Measurements from ENCODE around the gene TSSK2.

TSSK2 gene

DNA sequence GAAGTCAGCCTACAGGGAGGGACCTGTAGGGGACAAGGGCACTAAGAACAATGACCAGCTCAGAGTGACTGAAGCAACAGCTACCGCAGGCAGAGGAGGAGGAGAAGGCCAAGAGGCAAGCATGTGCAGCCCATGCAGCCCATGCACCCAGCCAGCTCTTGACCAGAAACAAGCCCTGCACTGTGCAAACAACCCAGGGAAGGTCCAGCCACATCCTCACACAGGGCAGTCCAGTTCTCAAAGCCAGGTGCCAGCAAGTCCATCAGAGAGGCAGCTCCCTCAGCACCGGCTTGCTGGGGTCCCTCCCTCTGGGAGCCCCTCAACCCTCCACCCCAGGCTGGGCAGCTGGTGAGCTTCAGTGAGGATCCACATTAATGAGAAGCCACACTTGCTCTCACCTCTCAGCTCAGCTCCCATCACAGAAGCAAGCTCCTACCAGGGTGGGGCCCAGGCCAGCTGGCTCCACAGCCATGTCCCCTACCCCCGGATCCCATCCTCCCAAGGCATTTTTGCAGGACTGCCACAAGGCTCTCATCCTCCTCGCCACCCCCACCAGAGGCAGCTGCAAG lies 16.0 kb upstream of the TSSK2 start:
- no peak for TF ChIP-seq TAF1 (IDR thresholded peaks at IDR 0.05; ENCODE audit: borderline replicate concordance, insufficient read depth, low read length)
- no peak for TF ChIP-seq SIN3A (IDR thresholded peaks at IDR 0.05; ENCODE audit: borderline replicate concordance, insufficient read depth, low read length)
- TF ChIP-seq, protein P1, sequence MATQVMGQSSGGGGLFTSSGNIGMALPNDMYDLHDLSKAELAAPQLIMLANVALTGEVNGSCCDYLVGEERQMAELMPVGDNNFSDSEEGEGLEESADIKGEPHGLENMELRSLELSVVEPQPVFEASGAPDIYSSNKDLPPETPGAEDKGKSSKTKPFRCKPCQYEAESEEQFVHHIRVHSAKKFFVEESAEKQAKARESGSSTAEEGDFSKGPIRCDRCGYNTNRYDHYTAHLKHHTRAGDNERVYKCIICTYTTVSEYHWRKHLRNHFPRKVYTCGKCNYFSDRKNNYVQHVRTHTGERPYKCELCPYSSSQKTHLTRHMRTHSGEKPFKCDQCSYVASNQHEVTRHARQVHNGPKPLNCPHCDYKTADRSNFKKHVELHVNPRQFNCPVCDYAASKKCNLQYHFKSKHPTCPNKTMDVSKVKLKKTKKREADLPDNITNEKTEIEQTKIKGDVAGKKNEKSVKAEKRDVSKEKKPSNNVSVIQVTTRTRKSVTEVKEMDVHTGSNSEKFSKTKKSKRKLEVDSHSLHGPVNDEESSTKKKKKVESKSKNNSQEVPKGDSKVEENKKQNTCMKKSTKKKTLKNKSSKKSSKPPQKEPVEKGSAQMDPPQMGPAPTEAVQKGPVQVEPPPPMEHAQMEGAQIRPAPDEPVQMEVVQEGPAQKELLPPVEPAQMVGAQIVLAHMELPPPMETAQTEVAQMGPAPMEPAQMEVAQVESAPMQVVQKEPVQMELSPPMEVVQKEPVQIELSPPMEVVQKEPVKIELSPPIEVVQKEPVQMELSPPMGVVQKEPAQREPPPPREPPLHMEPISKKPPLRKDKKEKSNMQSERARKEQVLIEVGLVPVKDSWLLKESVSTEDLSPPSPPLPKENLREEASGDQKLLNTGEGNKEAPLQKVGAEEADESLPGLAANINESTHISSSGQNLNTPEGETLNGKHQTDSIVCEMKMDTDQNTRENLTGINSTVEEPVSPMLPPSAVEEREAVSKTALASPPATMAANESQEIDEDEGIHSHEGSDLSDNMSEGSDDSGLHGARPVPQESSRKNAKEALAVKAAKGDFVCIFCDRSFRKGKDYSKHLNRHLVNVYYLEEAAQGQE (IDR thresholded peaks at IDR 0.05; ENCODE audit: insufficient read depth in 1 of 2, low read depth in 2 of 2, low read length in 2 of 2): no peak
- TF ChIP-seq POLR2AphosphoS5 (IDR thresholded peaks at IDR 0.05; ENCODE audit: low read depth, low read length): no peak
- TF ChIP-seq FOXP2 (optimal IDR thresholded peaks at IDR 0.05; ENCODE audit: borderline replicate concordance, extremely low read depth, extremely low read length, insufficient read depth): no peak

DNA sequence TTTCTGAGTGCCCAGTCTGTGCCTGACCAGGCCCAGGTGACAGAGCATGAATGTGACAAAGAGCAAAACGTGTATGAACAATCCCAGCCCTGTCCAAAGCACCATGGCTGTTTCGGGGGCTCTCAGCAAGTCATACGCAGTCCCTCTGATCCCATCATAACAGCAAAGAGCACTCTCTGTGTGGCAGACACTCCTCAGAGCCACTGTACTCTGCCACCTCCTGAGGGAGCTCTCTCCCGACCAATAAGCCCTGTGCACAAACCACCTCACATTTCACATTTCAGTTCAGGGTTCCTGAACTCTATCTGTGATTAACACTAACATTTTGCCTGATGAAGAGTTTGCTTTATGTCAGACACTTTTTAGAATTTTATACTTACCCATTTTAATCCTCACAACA lies 15.5 kb upstream of the TSSK2 start:
- TF ChIP-seq FOXP2 (optimal IDR thresholded peaks at IDR 0.05; ENCODE audit: borderline replicate concordance, extremely low read depth, extremely low read length, insufficient read depth) (no peak), POLR2AphosphoS5 (IDR thresholded peaks at IDR 0.05; ENCODE audit: low read depth, low read length) (no peak), SIN3A (IDR thresholded peaks at IDR 0.05; ENCODE audit: borderline replicate concordance, insufficient read depth, low read length) (no peak), TAF1 (IDR thresholded peaks at IDR 0.05; ENCODE audit: borderline replicate concordance, insufficient read depth, low read length) (no peak)
- TF ChIP-seq, protein P1 (IDR thresholded peaks at IDR 0.05; ENCODE audit: insufficient read depth in 1 of 2, low read depth in 2 of 2, low read length in 2 of 2): no peak

DNA sequence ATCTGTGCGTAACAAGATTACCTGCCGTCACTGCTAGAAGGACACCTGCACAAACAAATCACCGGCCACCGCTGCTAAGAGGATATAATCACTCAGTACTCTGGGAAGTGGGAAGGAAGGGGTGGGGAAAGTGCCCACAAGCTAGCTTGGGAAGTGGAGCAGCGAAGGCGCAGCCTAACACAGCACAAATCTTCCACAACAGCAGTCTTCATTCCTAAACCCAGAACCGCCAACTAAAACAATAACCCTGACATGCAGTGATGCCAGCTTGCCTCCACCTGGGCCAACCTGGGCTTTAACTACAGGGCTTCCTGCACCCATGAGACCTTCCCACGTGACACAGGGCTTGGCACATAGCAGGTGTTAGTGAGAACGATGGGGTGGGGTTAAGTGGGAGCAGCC lies 14.0 kb upstream of the TSSK2 start:
- no peak for TF ChIP-seq POLR2AphosphoS5 (IDR thresholded peaks at IDR 0.05; ENCODE audit: low read depth, low read length)
- TF ChIP-seq, protein P1 (IDR thresholded peaks at IDR 0.05; ENCODE audit: insufficient read depth in 1 of 2, low read depth in 2 of 2, low read length in 2 of 2): no peak
- no peak for TF ChIP-seq SIN3A (IDR thresholded peaks at IDR 0.05; ENCODE audit: borderline replicate concordance, insufficient read depth, low read length)
- TF ChIP-seq FOXP2 (optimal IDR thresholded peaks at IDR 0.05; ENCODE audit: borderline replicate concordance, extremely low read depth, extremely low read length, insufficient read depth): no peak
- no peak for TF ChIP-seq TAF1 (IDR thresholded peaks at IDR 0.05; ENCODE audit: borderline replicate concordance, insufficient read depth, low read length)

DNA sequence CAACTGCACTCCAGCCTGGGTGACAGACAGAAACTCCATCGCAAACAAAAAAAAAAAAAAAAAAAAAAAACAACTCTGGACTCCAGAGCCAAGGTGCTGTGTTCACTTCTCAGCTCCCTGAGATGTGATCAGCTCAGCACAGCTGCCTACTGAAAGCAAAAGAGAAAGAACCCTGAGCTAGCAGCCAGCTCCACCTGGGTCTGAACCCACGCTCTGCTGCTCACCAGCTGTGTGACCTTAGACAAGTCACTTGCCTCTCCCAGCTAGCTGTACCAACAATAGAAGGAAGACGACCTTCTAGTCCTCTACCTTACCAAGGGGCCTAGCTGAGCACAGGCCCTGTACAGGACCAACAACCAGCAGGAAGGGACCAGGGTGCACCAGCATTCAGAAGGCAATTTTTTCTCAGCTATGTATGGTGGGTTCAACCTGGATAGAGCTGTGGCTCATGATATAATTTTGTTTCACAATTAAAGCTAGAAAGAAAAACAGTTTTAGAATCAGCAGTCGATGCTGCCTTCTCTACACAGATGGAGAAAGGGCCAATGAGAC lies 12.7 kb upstream of the TSSK2 start:
- TF ChIP-seq POLR2AphosphoS5 (IDR thresholded peaks at IDR 0.05; ENCODE audit: low read depth, low read length): no peak
- no peak for TF ChIP-seq TAF1 (IDR thresholded peaks at IDR 0.05; ENCODE audit: borderline replicate concordance, insufficient read depth, low read length)

DNA sequence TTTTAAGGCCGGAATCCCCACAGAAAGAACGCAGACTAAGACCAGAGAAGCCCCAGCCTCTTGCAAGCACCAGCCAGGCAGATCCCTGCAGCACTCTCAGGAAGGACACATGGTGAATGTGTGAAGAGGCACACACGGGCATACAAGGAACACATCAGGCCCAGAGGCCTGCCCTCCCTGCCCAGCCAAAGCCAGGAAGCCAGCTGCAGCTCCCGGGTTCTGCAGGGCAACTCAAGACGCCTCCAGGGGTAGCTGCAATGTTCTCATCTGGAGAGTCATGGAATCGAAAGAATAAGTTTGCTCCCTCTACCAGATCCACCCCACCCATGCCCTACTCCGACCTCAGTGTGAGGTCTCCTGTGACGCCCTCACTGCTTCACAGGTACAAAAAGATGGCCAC lies 11.2 kb upstream of the TSSK2 start:
- TF ChIP-seq SIN3A (IDR thresholded peaks at IDR 0.05; ENCODE audit: borderline replicate concordance, insufficient read depth, low read length) (no peak), TAF1 (IDR thresholded peaks at IDR 0.05; ENCODE audit: borderline replicate concordance, insufficient read depth, low read length) (no peak), POLR2AphosphoS5 (IDR thresholded peaks at IDR 0.05; ENCODE audit: low read depth, low read length) (no peak), FOXP2 (optimal IDR thresholded peaks at IDR 0.05; ENCODE audit: borderline replicate concordance, extremely low read depth, extremely low read length, insufficient read depth) (no peak)
- TF ChIP-seq, protein P1 (IDR thresholded peaks at IDR 0.05; ENCODE audit: insufficient read depth in 1 of 2, low read depth in 2 of 2, low read length in 2 of 2): no peak
